ENCODE data around the gene MGMT.

Gene MGMT

DNA sequence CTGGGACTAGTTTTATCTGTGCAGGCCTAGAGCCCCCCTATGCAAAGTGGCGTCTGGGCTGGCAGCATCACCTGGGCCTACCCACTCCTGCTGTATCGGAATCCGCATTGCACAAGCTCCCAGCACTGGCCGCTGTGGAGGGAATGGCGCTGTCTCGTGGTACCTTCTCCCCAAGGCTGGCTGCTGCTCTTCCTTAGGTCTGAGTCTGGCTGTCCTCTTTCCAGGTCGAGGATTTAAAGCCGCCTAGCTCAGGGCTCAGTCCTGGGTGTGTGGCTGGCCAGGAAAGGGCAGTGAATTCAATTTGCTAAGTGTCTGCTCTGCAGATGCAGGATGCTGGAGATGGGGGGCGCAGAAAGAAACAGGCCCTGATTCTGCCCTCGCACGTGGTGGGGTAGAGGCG is 44.7 kb downstream of the MGMT start:
- TF ChIP-seq CTCF (IDR thresholded peaks at IDR 0.05; ENCODE audit: low read depth, low read length) = no peak
- H3K4me3 ChIP-seq (ENCODE audit: low read depth, low read length) = no peak overlapping the region
- H3K9me3 ChIP-seq (ENCODE audit: severe bottlenecking) = no peaks in the 10 kb centered on the region
- no peaks in the 10 kb centered on the region for H3K36me3 ChIP-seq
- DNase-seq = no peak
- H3K27me3 ChIP-seq (ENCODE audit: insufficient read depth, low read depth, severe bottlenecking) = no peaks in the 10 kb centered on the region
- no peak overlapping the region for H3K27ac ChIP-seq

DNA sequence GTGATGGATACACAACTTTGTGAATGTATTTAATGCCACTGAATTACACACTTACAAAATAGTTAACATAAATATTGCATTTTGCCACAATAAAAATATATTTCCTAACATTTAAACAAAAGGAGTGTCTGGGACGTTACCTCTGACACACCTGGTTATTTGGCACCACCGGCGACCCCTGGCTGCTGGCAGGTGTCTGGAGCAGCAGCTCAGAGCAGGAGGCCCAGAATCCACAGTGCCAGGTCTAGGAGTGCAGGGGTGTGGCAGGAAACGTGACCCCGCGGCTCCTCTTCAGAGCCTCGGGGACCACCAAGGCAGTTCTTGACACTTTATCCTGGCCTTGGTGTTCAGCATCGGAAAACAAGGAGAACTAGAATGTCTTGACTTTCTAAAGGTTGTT is 46.3 kb downstream of the MGMT start:
- no peaks in the 10 kb centered on the region for H3K27me3 ChIP-seq (ENCODE audit: insufficient read depth, low read depth, severe bottlenecking)
- H3K9me3 ChIP-seq (ENCODE audit: severe bottlenecking) = no peaks in the 10 kb centered on the region
- no peak for TF ChIP-seq CTCF (IDR thresholded peaks at IDR 0.05; ENCODE audit: low read depth, low read length)
- H3K4me3 ChIP-seq (ENCODE audit: low read depth, low read length) = no peak overlapping the region
- H3K27ac ChIP-seq = no peak overlapping the region
- DNase-seq = no peak
- no peaks in the 10 kb centered on the region for H3K36me3 ChIP-seq

GRCh38 chr10:129514568-129515451 is 47.8 kb downstream of the MGMT start:
- Histone ChIP-seq H3K27ac (no peak overlapping the region), H3K4me3 (ENCODE audit: low read depth, low read length) (no peak overlapping the region), H3K9me3 (ENCODE audit: severe bottlenecking) (no peaks in the 10 kb centered on the region), H3K27me3 (ENCODE audit: insufficient read depth, low read depth, severe bottlenecking) (no peaks in the 10 kb centered on the region), H3K36me3 (no peaks in the 10 kb centered on the region)
- no peak for DNase-seq
- TF ChIP-seq CTCF (IDR thresholded peaks at IDR 0.05; ENCODE audit: low read depth, low read length) = no peak

DNA sequence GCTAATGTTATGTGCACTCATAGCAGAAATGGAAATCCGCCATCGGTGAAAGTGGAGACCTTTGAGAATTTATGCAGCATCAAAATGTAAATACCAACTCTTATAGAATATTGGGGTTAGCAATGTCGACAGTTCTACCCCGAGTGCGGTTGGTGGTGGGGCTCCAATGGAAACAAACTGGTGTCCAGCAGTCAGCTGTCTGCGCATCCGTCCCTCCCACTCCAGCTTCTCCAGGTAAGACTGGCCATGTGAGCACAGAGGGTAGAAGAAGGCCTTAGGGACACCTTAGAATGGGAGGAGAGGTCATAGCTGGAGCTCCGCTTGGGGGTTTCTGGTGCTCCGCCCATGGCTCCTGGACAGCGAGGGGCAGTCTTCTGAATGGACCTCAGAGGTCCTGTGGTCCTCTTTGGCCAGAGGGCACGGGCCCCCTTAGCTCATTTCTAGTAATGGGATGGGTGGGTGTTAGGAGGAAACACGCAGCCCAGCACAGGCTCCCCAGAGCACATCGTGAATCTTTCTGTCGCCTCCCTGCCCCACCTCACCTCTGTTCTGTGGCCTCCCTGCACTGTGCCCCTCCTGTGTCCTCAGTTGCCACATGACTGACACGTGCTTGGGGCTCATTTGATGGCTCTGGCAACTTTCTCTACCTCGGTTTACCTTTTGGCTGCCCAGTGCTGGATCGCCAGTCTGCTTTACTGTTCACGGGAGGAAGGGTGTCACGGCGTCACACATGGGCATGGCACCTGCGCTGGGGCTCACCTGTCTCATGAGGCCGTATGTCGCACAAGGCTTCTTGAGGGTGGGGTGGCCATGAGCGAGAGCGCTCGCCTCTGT is 50.0 kb downstream of the MGMT start:
- DNase-seq = no peak
- TF ChIP-seq CTCF (IDR thresholded peaks at IDR 0.05; ENCODE audit: low read depth, low read length) = no peak
- Histone ChIP-seq H3K27ac (no peak overlapping the region), H3K4me3 (ENCODE audit: low read depth, low read length) (no peak overlapping the region), H3K36me3 (no peaks in the 10 kb centered on the region), H3K27me3 (ENCODE audit: insufficient read depth, low read depth, severe bottlenecking) (no peaks in the 10 kb centered on the region), H3K9me3 (ENCODE audit: severe bottlenecking) (no peaks in the 10 kb centered on the region)

GRCh38 chr10:129517680-129518057 is 50.6 kb downstream of the MGMT start:
- TF ChIP-seq CTCF (IDR thresholded peaks at IDR 0.05; ENCODE audit: low read depth, low read length) = no peak
- Histone ChIP-seq H3K36me3 (no peaks in the 10 kb centered on the region), H3K4me3 (ENCODE audit: low read depth, low read length) (no peak overlapping the region), H3K27ac (no peak overlapping the region), H3K27me3 (ENCODE audit: insufficient read depth, low read depth, severe bottlenecking) (no peaks in the 10 kb centered on the region), H3K9me3 (ENCODE audit: severe bottlenecking) (no peaks in the 10 kb centered on the region)
- no peak for DNase-seq
